ENCODE results near the gene ARMC5.

The ARMC5 gene

GRCh38 chr16:31489298-31489564 is 29.9 kb downstream of the ARMC5 start:
- no peak for TF ChIP-seq CTCF (IDR thresholded peaks at IDR 0.05; ENCODE audit: low read depth, low read length, missing control alignments)
- in situ Hi-C loops (cut with HindIII; ENCODE audit: low sequenced_read_pairs) = no loop called here
- DNase-seq (ENCODE audit: low read depth) = no peak
- no peak overlapping the region for H3K4me3 ChIP-seq (ENCODE audit: low read depth, low read length)

GRCh38 chr16:31489616-31490584 is 30.6 kb downstream of the ARMC5 start:
- no peak overlapping the region for H3K4me3 ChIP-seq (ENCODE audit: low read depth, low read length)
- in situ Hi-C loops (cut with HindIII; ENCODE audit: low sequenced_read_pairs) = no loop called here
- no peak for TF ChIP-seq CTCF (IDR thresholded peaks at IDR 0.05; ENCODE audit: low read depth, low read length, missing control alignments)
- DNase-seq (ENCODE audit: low read depth) = no peak

DNA sequence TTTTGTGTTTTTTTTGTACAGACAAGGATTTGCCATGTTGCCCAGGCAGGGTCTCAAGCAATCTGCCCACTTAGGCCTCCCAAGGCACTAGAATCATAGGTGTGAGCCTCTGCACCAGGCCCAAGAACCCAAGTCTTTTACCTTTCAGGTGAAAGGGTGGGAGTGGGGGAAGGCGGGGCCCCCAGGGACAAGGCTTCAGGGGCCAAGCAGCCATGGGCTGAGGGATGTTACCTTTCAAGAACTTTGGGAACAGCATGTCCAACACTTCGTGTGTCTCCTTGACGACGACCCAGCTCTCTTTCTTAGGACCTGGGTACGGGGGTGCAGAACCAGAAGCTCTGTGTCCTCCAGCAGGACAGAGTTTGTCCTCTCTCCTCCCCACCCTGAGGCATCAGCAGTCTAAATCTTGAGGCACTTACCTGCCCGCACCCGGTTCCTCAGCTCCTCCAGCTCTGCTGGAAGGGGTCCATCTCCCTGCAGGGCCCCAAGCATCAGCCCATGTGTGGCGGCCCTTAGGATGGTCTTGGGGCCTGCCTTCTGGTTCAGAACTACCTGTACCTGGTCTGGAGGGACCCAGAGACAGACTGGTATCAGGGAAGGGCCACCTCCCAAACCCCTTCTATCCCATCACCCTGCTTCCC is 32.6 kb downstream of the ARMC5 start:
- no peak for DNase-seq (ENCODE audit: low read depth)
- no peak for TF ChIP-seq CTCF (IDR thresholded peaks at IDR 0.05; ENCODE audit: low read depth, low read length, missing control alignments)
- H3K4me3 ChIP-seq (ENCODE audit: low read depth, low read length) = no peak overlapping the region
- in situ Hi-C loops (cut with HindIII; ENCODE audit: low sequenced_read_pairs) = no loop called here

DNA sequence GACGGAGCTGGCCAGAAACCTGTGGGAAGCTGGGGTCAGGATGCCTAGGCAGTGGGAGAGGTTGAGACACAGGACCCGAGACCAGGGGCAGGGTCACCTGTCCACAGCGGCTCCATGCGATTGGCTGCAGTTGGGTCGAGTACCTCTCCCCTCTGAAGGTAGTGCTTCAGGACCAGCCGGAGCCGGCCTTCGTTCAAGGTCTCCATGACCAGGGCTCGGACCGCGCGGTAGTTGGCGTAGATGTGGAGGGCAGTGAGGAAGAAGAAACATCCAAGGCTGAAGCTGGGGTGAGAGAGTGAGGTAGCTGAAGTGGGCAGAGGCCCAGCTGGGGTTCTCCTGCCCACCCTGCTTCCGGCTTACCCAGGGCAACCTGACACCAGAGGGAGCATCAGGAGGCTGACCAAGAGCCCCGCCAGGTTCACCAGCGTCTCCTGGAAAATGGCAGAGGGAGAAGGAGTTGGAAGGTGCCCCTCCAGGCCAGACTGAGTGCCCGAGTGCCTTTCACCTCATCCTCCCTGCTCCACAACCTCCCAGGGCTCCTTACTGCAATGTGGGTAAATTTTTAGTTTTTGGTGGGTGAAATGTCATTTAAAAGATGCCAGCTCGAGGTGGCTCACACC is 34.3 kb downstream of the ARMC5 start:
- no peak for DNase-seq (ENCODE audit: low read depth)
- no peak overlapping the region for H3K4me3 ChIP-seq (ENCODE audit: low read depth, low read length)
- no peak for TF ChIP-seq CTCF (IDR thresholded peaks at IDR 0.05; ENCODE audit: low read depth, low read length, missing control alignments)
- in situ Hi-C loops (cut with HindIII; ENCODE audit: low sequenced_read_pairs) = no loop called here

DNA sequence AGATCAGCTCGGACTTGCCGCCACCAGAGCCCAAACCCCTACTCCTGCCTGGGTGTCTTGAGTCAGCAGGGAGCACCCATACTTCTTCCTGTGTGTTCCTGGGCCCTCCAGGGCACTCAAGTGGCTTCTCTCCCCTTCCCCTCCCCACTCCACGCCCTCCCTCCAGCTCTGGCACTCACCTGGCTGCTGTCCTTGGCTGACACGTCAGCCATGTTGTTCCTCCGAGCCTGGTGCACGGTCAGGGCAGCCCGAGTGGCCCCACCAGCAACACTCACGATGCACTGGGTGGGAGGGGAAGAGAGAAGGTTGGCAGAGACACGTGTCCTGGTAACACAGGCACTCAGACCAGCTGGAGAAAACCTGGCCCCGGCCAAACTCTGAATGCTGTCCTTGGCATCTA is 37.4 kb downstream of the ARMC5 start:
- H3K4me3 ChIP-seq (ENCODE audit: low read depth, low read length) = no peak overlapping the region
- in situ Hi-C loops (cut with HindIII; ENCODE audit: low sequenced_read_pairs) = no loop called here
- TF ChIP-seq CTCF (IDR thresholded peaks at IDR 0.05; ENCODE audit: low read depth, low read length, missing control alignments) = no peak
- no peak for DNase-seq (ENCODE audit: low read depth)

DNA sequence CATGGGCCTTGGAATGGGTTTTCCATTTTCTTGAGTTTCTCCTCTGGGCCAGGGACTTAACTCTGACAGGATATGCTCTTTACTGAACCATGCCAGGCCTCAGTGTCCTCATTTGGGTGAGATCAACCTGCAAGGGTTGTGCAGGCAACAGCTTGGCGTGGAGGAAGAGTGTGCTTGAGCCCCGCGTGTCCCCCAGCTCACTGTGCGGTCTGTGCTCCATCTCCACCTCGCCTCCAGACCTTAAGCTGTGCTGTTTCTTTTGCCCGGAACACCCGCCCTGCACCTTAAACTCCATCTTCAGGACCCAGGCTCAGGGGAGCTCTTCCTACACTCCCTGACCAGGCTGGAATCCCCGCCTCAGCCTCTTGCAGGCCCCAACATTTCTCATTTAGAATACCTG is 39.2 kb downstream of the ARMC5 start:
- TF ChIP-seq CTCF (IDR thresholded peaks at IDR 0.05; ENCODE audit: low read depth, low read length, missing control alignments) = no peak
- in situ Hi-C loops (cut with HindIII; ENCODE audit: low sequenced_read_pairs) = no loop called here
- DNase-seq (ENCODE audit: low read depth) = no peak

More for the DNA sequence above, 39.2 kb downstream of the ARMC5 start:
- no peak overlapping the region for H3K4me3 ChIP-seq (ENCODE audit: low read depth, low read length)

All from astrocyte of the cerebellum (primary cell).